Right ventricle myocardium inferior (tissue), 1 donor: ENCODE results near the gene CDK14. TPM values are rescaled to one million over a fixed set of nuclear protein-coding genes. Genes with fewer than 3 reads are reported as not detected.

Source experiments
- ATAC-seq: fragments of 200-7000 bp; cut with Tn5 transposase; one replicate; pipeline ENCODE4 v1.9.1; 2020; ENCODE audit warnings: mild to moderate bottlenecking, moderate library complexity
- DNase-seq: peaks from one replicate; pipeline ENCODE4 v3.0.0; 2021; ENCODE audit errors: missing footprints
- intact Hi-C: fragments of 100-400 bp; cut with DNase I; formaldehyde crosslinking; loops from one replicate; pipeline ENCODE4 v1.11.0; 2022
- total RNA-seq: library from RNA; stranded (reverse); fragmentation: NEBNext Ultra II Directional; extraction: Animal tissue kit (Norgen Biotek cat#: 25700); gene quantifications from one replicate; pipeline ENCODE4 v1.2.1, GENCODE V29; 2021
- donor health status: DM: no; HTN: yes; CAD: no; lungs with severe emphysema.

The CDK14 gene
- total RNA-seq, 1 donor from 2014 or later = 26.3 TPM

DNA sequence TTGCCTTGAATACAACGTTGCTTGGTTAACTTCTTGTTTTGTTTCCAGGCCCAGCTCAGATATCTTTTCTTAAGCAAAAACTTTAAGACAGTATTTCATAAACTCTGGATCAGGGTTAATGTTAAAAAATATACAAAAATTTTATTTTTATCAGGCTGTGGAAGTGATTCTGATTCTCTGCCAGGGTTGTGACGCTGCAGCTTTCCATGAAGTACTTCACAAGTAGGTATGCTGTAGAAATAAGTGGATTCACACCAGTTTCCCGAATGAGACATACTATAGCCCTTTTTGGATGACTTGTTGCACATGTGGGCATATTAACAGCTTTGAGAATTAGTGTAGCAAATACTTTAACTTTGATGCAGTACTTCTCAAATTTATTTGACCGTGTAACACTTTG, 70.1 kb downstream of the CDK14 start:
- DNase-seq = no peak
- no peak for ATAC-seq
- intact Hi-C loops = loop anchor here (5.0 kb wide), 1 partner anchor 56 kb away; no protein-coding TSS in a partner anchor

DNA sequence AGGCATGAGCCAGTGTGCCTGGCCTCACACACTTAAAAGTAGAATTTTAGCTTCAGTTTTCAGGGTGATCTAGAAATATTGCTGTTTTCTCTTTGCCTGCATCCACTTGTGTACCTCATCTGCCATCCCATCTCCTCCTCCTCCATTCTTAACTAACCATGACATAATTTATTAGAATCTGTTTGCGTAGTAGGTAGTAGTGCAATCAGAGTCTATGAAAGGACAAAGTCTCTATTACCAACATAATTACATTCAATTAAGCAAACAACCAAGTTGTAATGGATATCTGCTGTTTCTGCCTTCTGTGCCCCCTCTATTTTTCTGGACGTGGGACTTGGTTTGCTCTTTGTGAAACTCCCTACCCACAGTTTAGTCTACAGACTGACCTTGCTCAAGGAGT, 72.9 kb downstream of the CDK14 start:
- ATAC-seq (no peak), DNase-seq (no peak)
- intact Hi-C loops = loop anchor here (5.0 kb wide), 1 partner anchor 53 kb away; no protein-coding TSS in a partner anchor

GRCh38 chr7:90669492-90669891, 73.4 kb downstream of the CDK14 start:
- ATAC-seq = no peak
- intact Hi-C loops = loop anchor here (5.0 kb wide), 1 partner anchor 53 kb away; no protein-coding TSS in a partner anchor
- DNase-seq = no peak

- DNase-seq (no peak), ATAC-seq (no peak)
- intact Hi-C loops = no loop called here
Observed at GRCh38 chr7:90671571-90671970, 75.5 kb downstream of the CDK14 start.

- DNase-seq (no peak), ATAC-seq (no peak)
- intact Hi-C loops = no loop called here
Observed at GRCh38 chr7:90672210-90672609, 76.1 kb downstream of the CDK14 start.

DNA sequence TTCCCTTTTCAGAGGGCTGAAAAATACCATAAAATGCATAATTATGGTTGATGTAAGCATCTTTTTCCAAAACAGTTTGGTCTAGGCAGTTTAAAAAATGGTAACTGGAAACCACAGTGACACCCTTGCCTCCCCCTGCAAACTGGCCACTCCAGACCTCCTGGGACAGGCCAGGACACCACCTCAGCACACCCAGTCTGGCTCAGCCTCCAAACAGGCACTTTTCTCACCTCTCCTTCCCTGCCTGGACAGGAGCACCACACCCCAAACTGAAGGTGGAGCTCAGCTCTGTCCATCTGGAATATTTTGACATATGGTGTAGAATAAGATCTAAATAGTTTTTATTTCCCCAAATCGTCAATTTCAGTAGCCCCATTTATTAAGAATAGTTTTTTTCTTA, 78.5 kb downstream of the CDK14 start:
- DNase-seq (no peak), ATAC-seq (no peak)
- intact Hi-C loops = no loop called here

DNA sequence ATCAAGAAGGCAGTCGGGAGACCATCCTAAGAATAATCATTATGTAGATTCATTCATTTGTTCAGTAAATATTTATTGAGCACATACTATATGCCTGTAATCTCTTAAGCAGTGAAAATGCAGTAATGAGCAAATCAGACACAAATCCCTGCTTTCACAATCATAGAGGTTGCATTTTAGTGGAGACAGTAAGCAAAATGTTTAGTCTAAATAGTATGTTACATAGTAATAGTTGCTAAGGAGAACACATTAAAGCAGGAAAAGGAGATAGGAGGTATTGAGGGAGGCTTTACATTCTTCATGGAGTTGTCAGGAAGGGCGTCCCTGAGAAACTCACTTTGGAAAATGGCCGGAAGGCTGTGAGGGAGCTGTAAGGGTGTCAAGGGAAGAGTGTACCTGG, 79.9 kb downstream of the CDK14 start:
- intact Hi-C loops = no loop called here
- no peak for DNase-seq
- ATAC-seq = no peak

GRCh38 chr7:90677486-90678404, 81.6 kb downstream of the CDK14 start:
- ATAC-seq (no peak), DNase-seq (no peak)
- intact Hi-C loops = no loop called here

- intact Hi-C loops = no loop called here
- DNase-seq = no peak
- no peak for ATAC-seq
Observed at GRCh38 chr7:90678986-90679385, 82.9 kb downstream of the CDK14 start.

DNA sequence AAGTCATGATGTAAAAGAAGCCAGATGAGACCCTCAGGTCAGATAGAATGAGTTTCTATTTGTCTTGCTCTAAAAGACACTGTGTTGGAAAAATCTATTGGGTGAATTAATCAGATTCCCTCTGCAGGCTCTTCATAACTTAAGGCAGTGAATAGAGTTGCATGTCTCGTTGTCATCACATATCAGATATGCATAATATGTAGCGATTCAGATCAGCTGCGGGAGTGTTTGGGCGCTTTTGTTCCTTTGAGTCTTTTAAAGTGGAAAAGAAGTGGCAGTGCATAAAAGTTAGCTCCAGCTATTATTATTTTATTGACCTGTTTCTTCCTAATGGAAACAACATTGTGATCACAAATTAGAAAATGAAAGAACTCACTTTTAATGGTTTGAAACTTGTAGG, 84.4 kb downstream of the CDK14 start:
- intact Hi-C loops = no loop called here
- no peak for ATAC-seq

GRCh38 chr7:90681336-90682022, 85.4 kb downstream of the CDK14 start:
- ATAC-seq (no peak), DNase-seq (no peak)
- intact Hi-C loops = no loop called here

More for the DNA sequence above, 84.4 kb downstream of the CDK14 start:
- no peak for DNase-seq

DNA sequence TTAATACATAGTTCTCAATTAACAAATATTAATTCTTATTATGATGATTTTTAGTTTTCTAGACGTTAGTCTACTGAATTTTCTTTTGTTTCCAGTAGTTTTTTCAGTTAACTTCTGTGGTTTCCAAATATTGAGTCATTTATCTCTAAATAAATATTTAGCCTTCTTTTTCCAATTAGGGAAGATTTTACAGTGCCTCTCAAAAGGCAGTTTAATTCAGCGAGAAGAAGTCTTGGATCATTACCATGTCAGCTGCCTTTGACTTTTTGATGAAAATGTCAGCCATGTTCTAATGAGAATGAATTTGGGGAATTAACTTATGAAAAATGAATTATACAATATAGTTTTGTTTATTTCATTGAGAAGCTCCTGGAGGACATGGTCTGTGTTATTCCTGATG, 90.0 kb downstream of the CDK14 start:
- intact Hi-C loops = no loop called here
- no peak for DNase-seq
- no peak for ATAC-seq

DNA sequence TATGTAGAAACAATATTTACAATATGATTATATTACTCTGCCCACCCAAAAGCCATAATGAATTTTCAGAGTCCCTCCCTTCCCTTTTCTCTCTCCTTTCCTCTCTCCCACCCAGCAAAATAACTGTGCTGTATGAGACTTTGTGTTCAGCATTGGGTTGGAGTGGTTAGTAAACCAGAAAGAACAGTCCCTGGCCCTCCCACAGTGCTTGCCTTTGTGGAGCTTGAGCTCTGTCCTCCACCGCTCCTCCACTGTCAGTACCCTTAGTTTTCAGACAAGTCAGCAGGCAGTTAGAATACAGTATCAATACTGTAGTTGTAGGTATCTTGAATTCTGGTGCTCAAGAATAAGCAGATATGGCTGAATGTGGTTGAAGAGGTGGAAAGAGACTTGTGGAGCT, 92.7 kb downstream of the CDK14 start:
- intact Hi-C loops = no loop called here
- DNase-seq (no peak), ATAC-seq (no peak)

DNA sequence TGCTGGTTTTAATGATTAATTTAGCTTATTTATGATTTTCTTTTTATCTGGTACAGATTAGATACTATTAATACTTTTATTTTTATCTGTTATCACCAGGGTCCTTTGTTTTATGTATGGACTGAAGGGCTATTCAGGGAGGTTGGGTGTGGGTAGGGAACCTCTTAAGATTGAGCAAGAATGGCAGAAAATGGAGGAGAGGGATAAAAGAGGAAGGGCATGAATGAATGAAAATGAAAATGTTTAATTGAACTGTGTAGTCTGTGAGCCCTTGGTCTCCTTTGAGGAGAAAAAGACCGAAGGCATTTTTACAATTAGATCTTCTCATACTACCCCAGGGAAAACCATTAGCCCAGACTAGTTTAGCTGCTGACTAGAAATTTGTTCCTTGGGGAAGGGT, 93.1 kb downstream of the CDK14 start:
- no peak for ATAC-seq
- intact Hi-C loops = no loop called here
- no peak for DNase-seq

- no peak for ATAC-seq
- intact Hi-C loops = no loop called here
- DNase-seq = no peak
Observed at GRCh38 chr7:90690159-90690858, 94.2 kb downstream of the CDK14 start.

DNA sequence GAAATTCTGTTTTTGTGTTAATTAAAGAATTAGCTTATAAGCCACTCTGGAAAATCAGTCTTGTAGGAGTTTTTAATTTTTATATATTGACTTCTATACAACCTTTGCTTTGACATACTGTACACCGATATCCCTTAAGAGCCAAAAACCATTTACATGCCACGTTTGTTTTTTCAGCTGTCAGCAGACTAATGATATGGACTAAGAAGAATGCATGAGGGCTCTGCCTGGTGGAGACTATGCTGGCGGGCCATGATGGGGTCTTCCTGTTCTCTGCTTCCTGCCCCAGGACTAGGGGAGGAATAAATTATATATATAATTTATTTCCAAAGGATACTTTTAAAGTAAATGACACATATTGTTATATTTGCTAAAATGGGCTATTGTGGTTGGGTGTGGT, 96.3 kb downstream of the CDK14 start:
- DNase-seq (no peak), ATAC-seq (no peak)
- intact Hi-C loops = no loop called here

DNA sequence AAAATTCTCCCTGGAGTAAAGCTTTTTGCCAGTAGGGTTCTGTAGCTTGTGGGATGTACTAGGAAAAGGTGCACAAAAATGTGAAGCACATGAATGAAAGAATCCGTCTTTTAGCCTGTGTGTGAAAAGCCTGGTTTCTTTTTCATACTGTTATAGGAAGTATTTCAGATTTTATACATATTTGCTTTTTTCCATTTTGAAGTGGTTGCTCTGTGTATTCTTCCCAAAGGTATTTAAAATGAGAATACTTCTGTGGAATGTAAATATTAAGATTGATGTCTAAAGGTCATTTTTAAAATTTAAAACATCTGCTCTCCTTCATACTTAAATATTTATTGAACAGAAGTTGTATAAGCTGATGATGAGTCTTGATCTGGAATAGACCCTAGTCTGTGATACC, 96.8 kb downstream of the CDK14 start:
- DNase-seq = no peak
- ATAC-seq = no peak
- intact Hi-C loops = no loop called here

DNA sequence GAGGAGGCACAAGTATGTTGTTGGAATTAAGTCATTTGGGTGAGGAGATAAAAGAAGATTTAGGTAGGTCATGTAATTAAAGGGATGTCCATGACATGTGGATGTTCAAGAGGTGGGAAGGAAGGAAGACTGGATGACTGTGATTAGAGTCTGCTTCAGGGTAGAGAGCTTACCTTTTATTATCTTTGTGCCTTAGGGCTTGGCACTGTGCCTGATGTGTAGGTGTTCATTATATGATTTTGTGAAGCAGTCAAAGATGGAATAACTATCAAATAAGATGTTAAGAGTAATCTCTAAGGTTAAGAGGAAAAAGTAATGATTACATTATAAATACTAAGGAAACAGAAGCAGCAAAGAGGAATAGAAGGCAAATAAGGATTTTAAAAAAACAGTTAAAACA, 97.8 kb downstream of the CDK14 start:
- intact Hi-C loops = no loop called here
- DNase-seq = no peak
- no peak for ATAC-seq

- DNase-seq (no peak), ATAC-seq (no peak)
- intact Hi-C loops = no loop called here
Observed at GRCh38 chr7:90698616-90699015, 102.5 kb downstream of the CDK14 start.
